Activated T-cell treated with anti-CD3 and anti-CD28 coated beads for 48 hours (primary cell): ENCODE data around the gene SLC16A13.
"Not testable (repeated sequence)": the region's sequence is repeated elsewhere in the genome, so short reads cannot be mapped to it uniquely, and the experiment has no call there.

Source experiments
- DNase-seq: peaks from one replicate; pipeline ENCODE4 v3.0.0-alpha.2; 2020; ENCODE audit warnings: low read depth

SLC16A13 gene

DNA sequence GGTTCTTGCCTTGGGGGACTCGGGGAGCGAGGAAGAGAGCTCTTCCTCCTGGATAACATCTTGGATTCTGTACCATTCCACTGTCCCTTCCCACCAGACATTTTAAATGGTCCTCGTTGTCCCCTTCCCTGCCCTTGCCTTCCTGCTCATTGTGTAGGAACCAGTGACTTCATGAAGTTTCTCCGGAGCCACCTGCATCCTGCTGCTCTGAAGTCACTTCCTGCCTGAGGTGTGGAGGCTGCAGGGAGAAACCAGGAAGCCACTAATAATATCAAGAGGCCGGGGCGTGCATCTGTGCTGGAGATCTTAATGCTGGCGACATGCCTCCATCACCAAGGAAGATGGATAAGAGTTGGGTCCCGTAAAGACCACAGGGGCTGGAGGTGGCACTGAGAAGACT, 6.2 kb upstream of the SLC16A13 start:
- no peak for DNase-seq

DNA sequence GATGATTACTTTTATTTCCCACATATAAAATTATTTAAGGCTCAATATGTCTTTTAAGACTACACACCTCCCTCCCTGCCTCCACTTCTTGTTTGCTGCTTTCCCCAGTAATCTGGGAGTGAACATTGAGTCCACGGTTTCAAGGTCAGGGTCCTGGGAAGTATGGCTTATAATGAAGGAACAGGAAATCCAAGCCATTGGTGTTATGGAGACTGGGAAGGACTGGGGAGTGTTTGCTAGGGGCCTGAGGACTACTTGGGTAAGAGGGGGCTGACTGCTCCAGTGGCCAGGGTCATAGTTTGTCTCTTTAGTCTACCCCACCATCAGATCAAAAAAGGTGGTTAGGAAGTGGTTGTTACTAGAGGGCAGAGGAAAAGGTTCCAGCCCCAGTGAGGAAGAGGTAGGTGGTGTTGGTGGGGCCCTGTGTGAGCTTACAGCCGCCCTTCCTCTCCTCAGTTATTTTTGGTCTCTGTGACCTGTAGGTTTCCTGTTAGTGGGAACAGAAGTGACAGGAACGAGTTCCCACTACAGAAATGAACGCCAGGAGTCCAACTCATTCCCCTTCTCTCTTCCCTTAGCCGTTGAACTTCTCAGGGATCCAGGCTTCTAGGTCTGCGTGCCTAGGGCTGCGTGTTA, 742 bp upstream of the SLC16A13 start:
- peak; percentile 21 for DNase-seq

DNA sequence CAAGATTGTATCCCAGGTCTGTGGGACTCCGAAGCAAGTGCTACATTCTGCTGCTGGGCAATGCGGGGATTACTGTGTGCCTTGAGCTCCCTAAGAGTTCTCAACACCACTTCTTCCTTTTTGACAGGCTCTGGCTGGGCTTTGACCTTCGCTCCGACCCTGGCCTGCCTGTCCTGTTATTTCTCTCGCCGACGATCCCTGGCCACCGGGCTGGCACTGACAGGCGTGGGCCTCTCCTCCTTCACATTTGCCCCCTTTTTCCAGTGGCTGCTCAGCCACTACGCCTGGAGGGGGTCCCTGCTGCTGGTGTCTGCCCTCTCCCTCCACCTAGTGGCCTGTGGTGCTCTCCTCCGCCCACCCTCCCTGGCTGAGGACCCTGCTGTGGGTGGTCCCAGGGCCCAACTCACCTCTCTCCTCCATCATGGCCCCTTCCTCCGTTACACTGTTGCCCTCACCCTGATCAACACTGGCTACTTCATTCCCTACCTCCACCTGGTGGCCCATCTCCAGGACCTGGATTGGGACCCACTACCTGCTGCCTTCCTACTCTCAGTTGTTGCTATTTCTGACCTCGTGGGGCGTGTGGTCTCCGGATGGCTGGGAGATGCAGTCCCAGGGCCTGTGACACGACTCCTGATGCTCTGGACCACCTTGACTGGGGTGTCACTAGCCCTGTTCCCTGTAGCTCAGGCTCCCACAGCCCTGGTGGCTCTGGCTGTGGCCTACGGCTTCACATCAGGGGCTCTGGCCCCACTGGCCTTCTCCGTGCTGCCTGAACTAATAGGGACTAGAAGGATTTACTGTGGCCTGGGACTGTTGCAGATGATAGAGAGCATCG, 2.4 kb downstream of the SLC16A13 start:
- DNase-seq = no peak

DNA sequence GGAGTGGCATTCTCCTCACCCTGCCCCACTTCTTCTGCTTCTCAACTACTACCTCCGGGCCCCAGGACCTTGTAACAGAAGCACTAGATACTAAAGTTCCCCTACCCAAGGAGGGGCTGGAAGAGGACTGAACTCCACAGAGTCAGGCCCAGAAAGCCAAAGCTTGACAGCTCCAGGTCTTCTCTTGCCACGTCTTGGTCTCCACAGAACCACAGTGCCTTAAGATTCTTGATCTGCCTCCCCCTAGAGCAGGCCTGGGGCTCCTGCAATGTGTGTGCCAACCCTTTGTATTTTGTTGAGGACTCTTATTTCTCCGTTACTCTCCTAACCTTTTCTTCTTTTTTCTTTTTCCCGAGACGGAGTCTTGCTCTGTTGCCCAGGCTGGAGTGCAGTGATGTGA, 4.0 kb downstream of the SLC16A13 start:
- DNase-seq = no peak

DNA sequence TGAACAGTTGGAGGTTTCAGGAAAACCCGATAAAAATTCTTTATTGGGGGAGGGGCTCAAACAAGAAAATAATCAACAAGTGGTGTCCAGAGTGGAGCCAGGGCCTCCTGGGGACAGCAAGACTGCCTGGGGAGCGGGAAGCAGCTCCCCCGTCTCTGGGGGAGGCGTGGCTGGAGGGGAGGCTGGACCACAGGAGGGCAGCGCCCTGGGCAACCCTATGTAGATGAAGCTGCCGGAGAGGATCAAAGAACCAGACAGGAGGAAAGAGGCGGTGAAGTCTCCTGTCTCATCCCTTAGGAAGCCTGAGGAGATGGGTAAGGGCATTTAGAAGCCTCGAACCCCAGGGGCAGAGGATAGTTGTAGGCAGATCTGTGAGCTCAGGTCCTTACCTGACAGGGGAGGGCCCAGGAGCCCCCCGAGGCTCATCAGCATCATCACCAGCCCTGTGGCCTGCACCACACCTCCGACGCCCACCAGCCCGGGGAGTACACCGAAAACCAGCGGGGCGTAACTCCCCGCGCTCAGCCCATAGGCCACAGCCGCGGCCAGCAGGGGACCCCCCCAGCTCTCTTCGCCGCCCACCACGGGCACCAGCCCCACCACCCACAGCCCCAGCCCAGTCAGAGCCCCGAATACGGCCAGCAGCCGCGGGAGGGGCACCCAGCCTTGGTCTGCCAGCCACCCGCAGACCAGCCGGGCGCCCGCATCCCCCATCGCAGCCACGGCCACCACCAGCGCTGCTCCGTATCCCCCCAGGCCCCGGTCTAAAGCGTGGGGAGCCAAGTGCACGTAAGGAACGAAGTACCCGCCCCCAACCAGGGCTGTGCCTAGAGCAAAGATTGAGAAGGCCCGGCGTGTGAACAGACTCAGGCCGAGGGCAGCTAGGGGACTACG, 6.0 kb downstream of the SLC16A13 start:
- DNase-seq = no peak

DNA sequence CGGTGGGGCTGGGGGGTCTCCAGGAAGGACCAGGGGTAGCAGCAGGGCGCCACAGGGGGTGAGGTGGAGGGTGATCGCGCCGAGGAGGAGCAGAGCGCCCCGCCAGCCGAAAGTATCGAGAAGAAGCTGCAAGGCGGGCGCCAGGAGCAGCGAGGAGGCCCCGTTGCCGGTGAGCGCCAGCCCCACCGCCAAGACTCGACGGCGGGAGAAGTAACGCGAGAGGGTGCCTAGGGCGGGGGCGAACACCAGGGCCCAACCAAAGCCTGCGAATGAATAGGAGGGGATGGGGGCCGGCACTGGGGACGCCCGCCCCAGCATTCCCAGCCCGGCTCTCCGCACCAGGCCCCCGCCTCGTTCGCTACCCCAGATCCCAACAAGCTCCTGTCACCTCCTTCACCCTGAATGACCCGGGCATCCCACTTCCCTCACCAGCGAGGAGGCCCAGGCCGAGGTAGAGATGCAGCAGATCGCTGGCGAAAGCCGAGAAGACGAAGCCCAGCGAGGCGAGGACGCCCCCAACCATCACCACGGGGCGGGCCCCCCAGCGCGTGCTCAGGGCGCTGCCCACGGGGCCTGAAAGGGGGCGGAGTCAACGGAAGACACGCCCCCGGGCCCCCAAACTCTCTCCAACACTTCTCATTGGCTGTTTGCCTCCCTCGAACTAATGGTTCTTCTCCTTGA, 6.8 kb downstream of the SLC16A13 start:
- no peak for DNase-seq

DNA sequence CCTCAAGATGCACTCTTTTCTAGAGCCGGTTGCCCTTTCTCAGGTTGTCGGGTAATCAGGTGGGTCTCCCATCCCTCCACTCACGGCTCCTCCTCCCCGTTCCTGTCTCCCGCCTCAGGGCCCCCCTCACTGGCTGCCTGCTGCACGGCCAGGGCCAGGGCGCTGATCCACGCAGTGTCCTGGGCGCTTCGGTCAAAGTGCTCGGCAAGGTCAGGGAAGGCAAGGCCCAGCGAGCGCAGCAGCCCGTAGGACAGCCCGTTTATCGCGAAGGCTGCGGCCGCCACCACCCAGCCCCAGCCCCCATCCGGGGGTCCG, 7.3 kb downstream of the SLC16A13 start:
- no peak for DNase-seq

DNA sequence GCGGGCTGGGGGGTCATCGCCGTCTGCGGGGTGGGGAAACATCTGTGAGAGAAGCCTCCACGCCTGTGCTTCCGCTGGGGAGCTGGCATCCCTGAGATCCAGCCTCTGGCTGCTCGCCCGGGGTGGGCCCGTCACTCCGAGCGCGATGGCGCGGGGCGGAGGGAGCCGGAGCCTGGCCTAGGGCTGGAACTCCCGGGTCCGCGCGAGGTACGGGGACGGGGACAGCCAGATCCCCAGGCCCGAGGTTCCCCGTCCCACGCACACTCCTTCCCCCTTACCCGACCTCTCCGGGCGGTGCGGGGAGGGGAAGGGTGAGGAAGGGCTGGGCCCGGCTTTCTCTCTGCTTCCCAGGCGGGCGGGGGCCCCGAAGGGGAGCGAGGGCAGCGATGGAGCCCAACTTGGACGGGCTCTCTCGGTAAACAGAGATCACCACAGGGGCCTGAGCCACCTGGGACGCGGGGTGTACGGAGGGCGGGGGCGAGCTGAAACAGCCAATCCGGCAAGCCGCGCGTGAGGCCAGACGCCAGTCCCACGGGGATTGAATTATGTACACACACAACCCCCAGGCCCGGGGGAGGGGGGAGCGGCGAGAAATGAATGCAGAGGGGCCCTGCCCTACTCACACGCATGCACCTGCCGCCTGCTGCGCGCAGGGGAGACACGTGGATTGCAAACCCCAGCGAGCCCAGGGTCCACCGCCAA, 7.8 kb downstream of the SLC16A13 start, which contains the start of gene SLC16A11:
SLC16A11 (minus strand) TSS at position 596 of the 702 bp plus-strand sequence; CDS start at position 17, 579 bp downstream.
- no peak for DNase-seq

DNA sequence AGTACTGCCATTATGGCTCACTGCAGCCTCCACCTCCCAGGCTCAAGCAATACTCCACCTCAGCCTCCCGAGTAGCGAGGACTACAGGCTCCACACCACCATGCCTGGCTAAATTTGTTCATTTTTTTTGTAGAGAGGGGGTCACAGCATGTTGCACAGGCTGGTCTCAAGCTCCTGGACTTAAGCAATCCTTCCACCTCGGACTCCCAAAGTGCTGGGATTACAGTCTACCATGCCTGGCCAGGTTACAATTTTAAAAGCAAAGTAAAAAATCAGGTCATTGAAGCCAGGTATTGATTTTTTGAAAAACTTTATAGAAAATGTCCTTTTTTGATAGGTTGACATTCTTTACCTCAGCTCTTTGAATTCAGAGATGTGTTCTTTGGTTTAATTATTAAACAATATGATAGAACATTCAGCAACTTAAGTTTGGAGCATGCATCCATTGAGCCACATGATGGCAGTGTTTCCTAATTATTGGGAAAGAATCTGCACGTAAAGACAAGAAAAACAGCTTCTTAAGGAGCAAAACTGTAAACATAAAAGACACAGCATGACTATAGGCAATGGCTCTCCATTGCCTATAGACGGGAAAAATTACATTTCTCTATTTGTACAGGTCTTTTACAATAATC, 9.8 kb downstream of the SLC16A13 start:
- DNase-seq = no peak

DNA sequence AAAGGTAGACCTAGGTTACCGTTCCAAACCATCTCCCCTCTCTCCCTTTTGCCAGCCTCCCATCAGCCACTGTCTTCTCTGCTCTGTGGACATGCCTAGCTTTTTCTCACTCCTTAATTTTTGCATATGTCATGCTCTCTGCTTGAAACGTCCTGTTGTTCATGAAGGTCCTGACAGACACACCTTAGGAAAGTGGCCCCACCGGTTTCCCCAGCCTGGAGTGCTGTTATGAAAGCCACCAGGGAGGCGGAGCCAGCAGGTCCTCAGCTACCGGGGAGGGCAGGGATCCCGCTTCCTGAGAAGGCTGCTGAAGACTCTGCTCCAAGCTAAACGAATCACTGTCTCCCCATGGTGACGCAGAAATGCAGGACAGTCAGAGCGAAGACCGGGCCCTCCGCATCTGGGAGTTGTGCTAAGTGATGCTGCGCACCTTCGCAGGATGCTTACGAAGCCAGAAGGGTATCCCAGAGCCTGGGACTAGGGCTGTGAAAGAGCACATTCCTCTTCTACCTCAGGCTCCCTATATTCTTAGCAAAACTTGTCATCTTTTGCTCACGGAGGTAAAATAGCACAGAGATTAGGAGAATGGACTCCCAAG, 10.4 kb downstream of the SLC16A13 start:
- DNase-seq = no peak

DNA sequence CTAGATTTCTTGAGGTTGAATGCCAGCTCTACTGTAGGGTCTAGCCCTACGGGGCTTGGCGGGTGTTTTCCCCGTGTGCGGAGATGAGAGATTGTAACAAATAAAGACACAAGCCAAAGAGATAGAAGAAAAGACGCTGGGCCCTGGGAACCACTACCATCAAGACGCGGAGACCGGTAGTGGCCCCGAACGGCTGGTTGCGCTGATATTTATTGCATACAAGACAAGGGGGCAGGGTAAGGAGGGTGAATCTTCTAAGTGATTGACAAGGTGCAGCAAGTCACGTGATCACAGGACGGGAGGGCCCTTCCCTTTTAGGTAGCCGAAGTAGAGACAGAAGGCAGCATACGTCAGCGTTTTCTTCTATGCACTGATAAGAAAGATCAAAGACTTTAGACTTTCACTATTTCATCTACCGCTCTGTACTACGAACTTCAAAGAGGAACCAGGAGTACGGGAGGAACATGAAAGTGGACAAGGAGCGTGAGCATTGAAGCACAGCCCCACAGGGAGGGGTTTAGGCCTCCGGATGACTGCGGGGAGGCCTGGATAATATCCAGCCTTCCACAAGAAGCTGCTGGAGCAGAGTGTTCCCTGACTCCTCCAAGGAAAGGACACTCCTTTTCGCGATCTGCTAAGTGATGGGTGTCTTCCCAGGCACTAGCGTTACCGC, 11.0 kb downstream of the SLC16A13 start:
- DNase-seq = peak; percentile 57

DNA sequence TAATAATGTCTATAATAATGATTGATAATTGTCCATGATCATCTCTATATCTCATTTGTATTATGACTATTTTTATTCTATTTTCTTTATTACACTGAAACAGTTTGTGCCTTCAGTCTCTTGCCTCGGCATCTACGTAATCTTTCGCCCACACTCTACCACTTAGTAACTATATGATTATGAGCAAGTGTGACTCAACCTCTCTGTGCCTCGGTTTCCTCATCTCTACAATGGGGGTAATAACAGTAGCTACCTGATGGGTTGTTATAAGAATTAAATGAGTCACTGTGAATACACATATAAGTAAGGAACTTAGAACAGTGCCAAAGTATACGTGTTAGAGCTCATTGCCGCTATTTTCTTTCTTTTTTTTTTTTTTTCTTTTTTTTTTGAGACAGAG, 11.8 kb downstream of the SLC16A13 start:
- DNase-seq = no peak

DNA sequence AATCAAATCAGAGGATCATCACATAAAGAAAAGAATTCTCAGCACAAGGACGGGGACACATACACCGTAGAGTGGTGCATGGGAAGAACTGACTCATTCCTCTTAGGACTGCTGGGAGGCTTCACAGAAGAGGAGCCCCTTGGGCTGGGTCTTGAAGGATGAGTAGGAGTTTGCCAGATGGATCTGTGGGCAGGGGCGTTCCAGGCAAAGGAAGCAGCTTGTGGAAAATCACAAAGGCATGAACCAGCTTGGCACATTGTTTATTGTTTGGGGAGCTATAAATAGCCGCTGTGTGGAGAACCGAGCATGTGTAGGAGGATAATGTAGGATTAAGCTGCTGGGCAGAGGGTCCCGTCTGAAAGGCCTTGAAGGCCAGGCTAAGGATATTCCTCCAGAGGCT, 13.2 kb downstream of the SLC16A13 start:
- DNase-seq = no peak

DNA sequence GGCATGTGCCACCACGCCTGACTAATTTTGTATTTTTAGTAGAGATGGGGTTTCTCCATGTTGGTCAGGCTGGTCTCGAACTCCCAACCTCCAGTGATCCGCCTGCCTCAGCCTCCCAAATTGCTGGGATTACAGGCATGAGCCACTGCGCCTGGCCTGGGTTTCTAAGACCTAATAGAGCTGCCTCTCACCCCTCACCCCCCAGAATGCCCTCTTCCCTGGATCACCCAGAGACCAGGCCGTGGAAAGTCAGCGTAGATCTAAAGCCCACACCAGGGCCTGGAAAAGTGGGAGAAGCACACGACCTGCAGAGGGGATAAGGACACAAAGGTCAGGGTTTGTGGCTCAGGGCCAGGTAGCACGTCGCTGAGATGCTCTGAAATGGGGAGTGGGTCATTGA, 14.8 kb downstream of the SLC16A13 start:
- not testable (repeated sequence) for DNase-seq

DNA sequence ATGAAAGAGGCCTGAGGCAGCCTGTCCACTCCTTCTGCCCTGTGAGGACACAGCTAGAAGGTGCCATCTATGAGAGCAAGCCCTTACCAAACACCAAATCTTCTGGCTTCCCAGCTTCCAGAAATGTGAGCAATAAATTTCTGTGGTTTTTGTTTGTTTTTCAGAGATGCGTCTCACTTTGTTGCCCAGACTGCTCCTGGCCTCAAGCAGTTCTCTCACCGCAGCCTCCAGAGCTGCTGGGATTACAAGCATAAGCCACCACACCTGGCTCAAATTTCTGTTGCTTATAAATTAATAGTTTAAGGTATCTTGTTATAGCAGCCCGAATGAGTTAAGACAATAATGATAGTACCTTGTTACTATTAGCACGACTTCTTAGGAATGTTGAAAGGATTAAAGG, 20.6 kb downstream of the SLC16A13 start:
- no peak for DNase-seq

DNA sequence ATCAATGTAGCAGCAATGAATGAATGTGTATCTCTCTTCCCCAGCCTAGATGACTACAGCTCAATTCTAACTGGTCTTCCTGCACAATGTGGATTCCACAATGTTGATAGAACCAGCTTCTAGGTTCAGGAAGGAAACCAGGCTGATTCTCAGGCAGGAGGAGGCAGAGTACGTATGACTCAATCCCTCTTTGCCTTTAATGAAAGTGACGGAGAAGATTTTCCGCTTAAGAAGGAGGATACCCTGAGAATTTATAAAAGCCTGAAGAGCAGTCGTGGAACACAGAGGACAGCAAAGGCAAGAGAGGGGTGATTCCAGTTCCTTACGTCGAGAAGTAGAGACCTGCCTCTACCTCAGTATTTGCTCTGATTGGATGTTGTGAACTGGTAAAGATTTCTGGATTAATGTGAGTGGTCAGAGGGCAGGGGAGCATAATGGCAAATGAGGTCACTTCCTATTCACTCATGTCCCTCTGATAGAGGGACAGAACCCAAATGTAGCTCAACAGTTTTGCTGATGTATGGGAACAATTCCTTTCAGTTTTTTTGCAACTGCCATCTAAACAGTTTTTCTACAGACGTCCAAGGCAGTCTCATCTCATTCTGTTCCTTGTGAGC, 23.1 kb downstream of the SLC16A13 start:
- DNase-seq = no peak

DNA sequence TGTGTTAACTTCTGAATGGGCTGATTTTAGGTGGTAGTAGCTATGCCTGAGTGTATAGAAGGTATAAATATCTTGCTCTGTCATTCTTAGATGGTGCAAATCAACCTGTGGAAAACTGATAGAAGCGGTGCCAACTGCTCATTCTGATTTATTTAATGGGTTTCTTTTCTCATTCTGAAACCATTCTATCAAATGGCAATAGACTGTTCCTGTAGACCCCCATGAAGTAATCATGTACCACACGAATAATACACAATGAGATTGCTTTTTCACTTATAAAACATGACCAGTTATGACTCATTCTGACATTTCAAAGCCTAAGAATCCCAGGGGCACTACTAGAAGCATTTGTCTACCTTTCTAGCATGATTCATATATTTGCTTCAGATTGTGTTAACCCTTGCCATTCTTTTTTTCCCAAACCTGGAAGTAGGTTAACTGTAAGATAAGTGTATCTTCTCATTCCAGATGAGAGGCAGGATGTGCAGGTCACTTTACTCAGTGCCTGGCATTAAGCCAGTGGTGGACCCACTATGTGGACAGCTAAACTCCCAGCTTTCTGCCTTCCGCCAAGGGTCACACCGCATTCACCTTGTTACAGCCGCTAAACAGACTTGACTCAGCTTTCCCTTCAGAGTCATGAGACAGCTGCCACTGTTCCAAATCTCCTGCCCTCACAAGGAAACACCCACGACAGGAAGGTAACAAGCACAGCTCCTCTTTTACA, 24.5 kb downstream of the SLC16A13 start:
- no peak for DNase-seq

DNA sequence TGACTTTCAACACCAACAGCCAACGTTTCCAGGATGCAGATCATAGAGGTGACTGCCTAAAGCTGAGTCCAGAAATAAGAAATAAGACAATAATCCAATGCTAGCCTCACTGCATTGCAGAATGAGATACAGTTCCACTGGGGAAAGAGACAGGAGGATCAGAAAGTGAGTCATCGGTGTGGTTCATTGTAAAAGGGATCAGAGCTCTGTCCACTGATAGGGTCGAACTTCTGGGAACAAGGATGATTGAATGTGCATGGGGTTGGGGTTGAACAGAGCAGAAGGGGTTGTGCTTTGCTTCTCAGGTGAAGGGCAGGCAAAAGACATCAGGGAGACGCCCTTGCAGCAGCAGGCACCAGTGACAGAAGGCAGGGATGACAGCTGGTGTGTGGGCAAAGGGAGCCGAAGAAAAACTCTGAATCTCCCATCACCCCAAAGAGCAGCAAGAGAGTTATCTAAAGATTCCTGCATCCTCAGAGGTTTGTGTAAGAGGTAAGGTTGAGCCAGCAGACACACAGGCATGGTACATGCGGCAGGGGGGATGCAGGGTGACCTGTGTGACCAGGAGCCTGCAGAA, 27.8 kb downstream of the SLC16A13 start:
- DNase-seq = no peak

DNA sequence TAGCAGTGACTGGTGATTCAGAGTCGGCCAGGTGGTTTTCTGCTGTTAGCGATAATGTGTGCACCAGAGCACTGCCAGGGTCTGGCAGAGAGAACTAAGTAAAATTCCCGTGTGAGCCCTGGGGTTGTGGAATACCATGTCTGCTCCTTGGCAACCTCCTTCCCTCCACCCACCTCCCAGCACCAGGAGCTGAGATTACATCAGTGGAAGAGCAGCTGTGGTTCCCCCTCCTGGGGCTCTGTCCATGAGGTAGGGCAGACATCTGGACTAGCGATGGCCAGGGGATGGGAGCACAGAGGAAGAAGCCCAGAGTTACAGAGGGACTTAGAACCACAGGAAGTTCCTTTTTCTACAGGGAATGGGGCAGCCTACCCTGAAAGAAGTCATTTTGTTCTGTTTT, 28.4 kb downstream of the SLC16A13 start:
- no peak for DNase-seq
